Measurements from ENCODE around the gene CRB3. TPM values are rescaled to one million over a fixed set of nuclear protein-coding genes. Genes with fewer than 3 reads are reported as not detected.

The CRB3 gene
- total RNA-seq, 1 experiment from 2014 or later, result 53.9 TPM

DNA sequence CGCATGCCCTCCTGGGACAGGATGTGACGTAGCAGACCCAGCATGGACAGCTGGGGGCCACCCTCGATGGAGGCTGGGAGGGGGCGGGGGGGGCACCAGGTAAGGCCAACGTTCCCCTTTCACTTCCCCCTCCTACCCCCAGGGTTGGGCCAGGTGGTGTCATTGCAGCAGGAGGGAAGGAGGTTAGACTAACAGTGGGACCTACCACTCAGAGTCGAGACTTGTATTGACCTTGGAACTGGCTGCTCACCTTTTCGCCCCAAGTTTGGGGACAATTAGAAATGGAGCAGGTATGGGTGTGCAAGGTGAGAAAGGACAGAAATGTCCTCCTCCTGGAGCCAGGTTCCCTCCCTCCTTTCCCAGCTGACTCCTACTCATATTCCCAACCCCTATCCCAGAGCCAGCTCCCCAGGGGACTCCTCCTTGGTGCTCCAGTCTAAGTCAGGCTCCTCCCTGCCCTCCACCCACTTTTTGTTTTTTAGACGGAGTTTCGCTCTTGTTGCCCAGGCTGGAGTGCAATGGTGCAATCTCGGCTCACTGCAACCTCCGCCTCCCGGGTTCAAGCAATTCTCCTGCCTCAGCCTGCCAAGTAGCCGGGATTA lies 21.9 kb upstream of the CRB3 start:
- POLR2A ChIA-PET, result no interaction called here
- peaks cover 8% of the 10 kb centered on the region for H3K9me3 Mint-ChIP-seq (ENCODE audit: unreplicated experiment)

DNA sequence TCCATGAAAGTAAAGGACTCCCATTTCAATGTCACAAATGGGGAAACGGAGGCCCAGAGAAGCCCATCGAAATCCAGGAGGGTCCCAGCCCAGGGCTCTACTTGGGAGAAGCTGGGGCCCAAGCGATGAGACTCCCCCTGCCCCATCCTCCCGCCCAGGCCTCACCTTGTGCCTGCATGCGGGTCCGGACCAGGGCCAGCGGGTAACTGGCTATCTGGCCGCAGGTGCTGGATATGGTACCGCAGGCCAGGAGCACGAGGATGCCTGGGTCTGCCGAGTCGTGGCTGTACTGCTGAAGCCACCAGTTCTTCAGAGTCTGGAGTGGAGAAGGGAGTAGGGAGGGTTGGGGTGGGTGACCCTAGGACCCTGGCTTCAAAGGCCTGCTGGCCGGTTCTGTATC lies 20.1 kb upstream of the CRB3 start:
- Mint-ChIP-seq H3K27me3 (ENCODE audit: insufficient read depth, unreplicated experiment) (no peaks in the 10 kb centered on the region), H3K4me1 (ENCODE audit: low read depth, unreplicated experiment) (no peaks in the 10 kb centered on the region), H3K4me3 (ENCODE audit: unreplicated experiment) (no peak overlapping the region), H3K9me3 (ENCODE audit: unreplicated experiment) (peaks cover 8% of the 10 kb centered on the region), H3K27ac (ENCODE audit: unreplicated experiment) (no peak overlapping the region), H3K36me3 (ENCODE audit: insufficient read depth, unreplicated experiment) (peaks cover 28% of the 10 kb centered on the region)
- BruUV-seq (replicated peaks), result no TSS peak
- no peak for TF ChIP-seq CTCF (IDR thresholded peaks at IDR 0.05; ENCODE audit: insufficient read depth in 1 of 2, low read depth in 1 of 2, low read length in 1 of 2, severe bottlenecking in 1 of 2, unreplicated experiment in 1 of 2)
- ChIA-PET CTCF (no interaction called here), POLR2A (no interaction called here)
- Histone ChIP-seq H3K4me1 (no peaks in the 10 kb centered on the region), H3K36me3 (ENCODE audit: control insufficient read depth, insufficient read depth, low read length) (no peaks in the 10 kb centered on the region; the same call in 1 of the 2 replicates), H3K4me3 (ENCODE audit: low read depth, low read length) (no peak overlapping the region), H3K27me3 (replicated peaks; ENCODE audit: control insufficient read depth, insufficient read depth, low read length) (no peaks in the 10 kb centered on the region), H3K9me3 (no peaks in the 10 kb centered on the region)
- DNase-seq, result no peak
- intact Hi-C loops (cut with micrococcal nuclease; ENCODE audit: unreplicated experiment), result no loop called here

More for the DNA sequence above, 21.9 kb upstream of the CRB3 start:
- DNase-seq, result no peak
- no peak overlapping the region for H3K27ac Mint-ChIP-seq (ENCODE audit: unreplicated experiment)
- H3K9me3 ChIP-seq, result no peaks in the 10 kb centered on the region
- H3K4me1 Mint-ChIP-seq (ENCODE audit: low read depth, unreplicated experiment), result no peaks in the 10 kb centered on the region
- TF ChIP-seq CTCF (IDR thresholded peaks at IDR 0.05; ENCODE audit: insufficient read depth in 1 of 2, low read depth in 1 of 2, low read length in 1 of 2, severe bottlenecking in 1 of 2, unreplicated experiment in 1 of 2), result no peak
- CTCF ChIA-PET, result no interaction called here
- no TSS peak for BruUV-seq (replicated peaks)
- H3K36me3 Mint-ChIP-seq (ENCODE audit: insufficient read depth, unreplicated experiment), result peaks cover 28% of the 10 kb centered on the region
- no peak overlapping the region for H3K4me3 ChIP-seq (ENCODE audit: low read depth, low read length)
- intact Hi-C loops (cut with micrococcal nuclease; ENCODE audit: unreplicated experiment), result no loop called here
- no peak overlapping the region for H3K4me3 Mint-ChIP-seq (ENCODE audit: unreplicated experiment)
- no peaks in the 10 kb centered on the region for H3K4me1 ChIP-seq
- no peaks in the 10 kb centered on the region; the same call in 1 of the 2 replicates for H3K36me3 ChIP-seq (ENCODE audit: control insufficient read depth, insufficient read depth, low read length)
- H3K27me3 Mint-ChIP-seq (ENCODE audit: insufficient read depth, unreplicated experiment), result no peaks in the 10 kb centered on the region
- no peaks in the 10 kb centered on the region for H3K27me3 ChIP-seq (replicated peaks; ENCODE audit: control insufficient read depth, insufficient read depth, low read length)

DNA sequence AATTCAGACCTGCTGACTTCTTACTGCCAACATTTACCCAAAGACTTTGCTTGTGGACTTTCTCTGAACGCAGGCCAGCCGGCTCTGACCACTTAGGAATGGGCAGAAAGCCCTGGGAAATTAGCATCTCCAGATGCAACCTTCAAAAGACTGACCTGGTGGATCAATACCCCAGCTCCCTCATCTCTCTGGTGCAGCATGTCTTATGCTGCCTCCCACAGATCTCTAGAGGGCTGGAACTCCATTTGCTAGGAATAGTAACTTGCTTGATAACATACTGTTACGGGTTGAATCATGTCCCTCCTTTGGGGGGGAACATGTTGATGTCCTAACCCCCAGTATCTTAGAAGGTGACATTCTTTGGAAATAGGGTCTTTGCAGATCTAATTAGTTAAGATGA lies 17.6 kb upstream of the CRB3 start:
- Histone ChIP-seq H3K4me1 (no peaks in the 10 kb centered on the region), H3K27me3 (replicated peaks; ENCODE audit: control insufficient read depth, insufficient read depth, low read length) (no peaks in the 10 kb centered on the region), H3K4me3 (ENCODE audit: low read depth, low read length) (no peak overlapping the region), H3K36me3 (ENCODE audit: control insufficient read depth, insufficient read depth, low read length) (peaks cover 2% of the 10 kb centered on the region), H3K9me3 (no peaks in the 10 kb centered on the region)
- Mint-ChIP-seq H3K4me1 (ENCODE audit: low read depth, unreplicated experiment) (no peaks in the 10 kb centered on the region), H3K27me3 (ENCODE audit: insufficient read depth, unreplicated experiment) (no peaks in the 10 kb centered on the region), H3K27ac (ENCODE audit: unreplicated experiment) (no peak overlapping the region), H3K36me3 (ENCODE audit: insufficient read depth, unreplicated experiment) (peaks cover 27% of the 10 kb centered on the region), H3K4me3 (ENCODE audit: unreplicated experiment) (no peak overlapping the region), H3K9me3 (ENCODE audit: unreplicated experiment) (peaks cover 8% of the 10 kb centered on the region)
- ChIA-PET CTCF (no interaction called here), POLR2A (no interaction called here)
- no TSS peak for BruUV-seq (replicated peaks)
- no peak for TF ChIP-seq CTCF (IDR thresholded peaks at IDR 0.05; ENCODE audit: insufficient read depth in 1 of 2, low read depth in 1 of 2, low read length in 1 of 2, severe bottlenecking in 1 of 2, unreplicated experiment in 1 of 2)
- DNase-seq, result no peak
- intact Hi-C loops (cut with micrococcal nuclease; ENCODE audit: unreplicated experiment), result no loop called here

Measured in Caco-2 (cell line).